ENCODE data around the gene KCNT2. TPM values are rescaled to one million over a fixed set of nuclear protein-coding genes. Genes with fewer than 3 reads are reported as not detected.

KCNT2 gene
- total and polyA plus RNA-seq, 9 of the 15 experiments (the other 6 are each of a cell fraction or from before 2014, with no cell fraction given) = 0.13 to 0.73 (median 0.28) TPM

- WGBS (ENCODE audit: insufficient coverage, low coverage, missing lambda C conversion rate) = 4% methylated on average over 1 of the region's 1 CpG
- BruUV-seq (replicated peaks) = no TSS peak
- in situ Hi-C loops (cut with MboI) (no loop called here), intact Hi-C loops (cut with micrococcal nuclease) (loop anchor here (1.0 kb wide), 4 partner anchors 161 to 412 kb away; no protein-coding TSS in a partner anchor)
- H4K20me1 ChIP-seq (replicated peaks; ENCODE audit: control insufficient read depth, insufficient read depth, low read length) = no peaks in the 10 kb centered on the region
- no peak overlapping the region for H3K4me3 ChIP-seq
- H3K4me1 ChIP-seq (replicated peaks in 1 of 2; ENCODE audit: control insufficient read depth in 2 of 2, insufficient read depth in 2 of 2, low read length in 2 of 2) = no peaks in the 10 kb centered on the region
- no peak overlapping the region for H3K9ac ChIP-seq (ENCODE audit: insufficient read depth in 1 of 2, low read depth in 2 of 2, low read length in 2 of 2)
- FAIRE-seq = no peak
- no peaks in the 10 kb centered on the region for H3K9me1 ChIP-seq (ENCODE audit: control insufficient read depth, insufficient read depth, low read length)
- H3K79me2 ChIP-seq (ENCODE audit: control insufficient read depth, insufficient read depth, low read length) = no peaks in the 10 kb centered on the region
- H3K27me3 ChIP-seq (ENCODE audit: control insufficient read depth in 2 of 2, insufficient read depth in 2 of 2, low read length in 2 of 2) = no peaks in the 10 kb centered on the region
- no peak overlapping the region for H3K27ac ChIP-seq (ENCODE audit: extremely low read depth, low read depth, low read length)
- no peak overlapping the region for H3K4me2 ChIP-seq (ENCODE audit: insufficient read depth, low read length)
- peak; percentile 72 for ATAC-seq
- CTCF ChIA-PET (ENCODE audit: low intra/inter-chr PET ratio) = interaction anchor here (1.3 to 2.2 kb wide), 2 partner anchors 161 to 411 kb away, joined by 3 to 12 read pairs; no protein-coding TSS in a partner anchor
- TF ChIP-seq RAD21 (CRISPR knock-in tag; conservative IDR thresholded peaks at IDR 0.05 in 1 of 2, IDR thresholded peaks at IDR 0.05 in 1 of 2) (peak; percentile 65 to 75), REST (IDR thresholded peaks at IDR 0.05; ENCODE audit: borderline replicate concordance) (peak; percentile 48; the same call in 1 of the 2 replicates), REST (CRISPR knock-in tag; IDR thresholded peaks at IDR 0.05; ENCODE audit: low read depth) (no peak)
- TF ChIP-seq, protein P1, sequence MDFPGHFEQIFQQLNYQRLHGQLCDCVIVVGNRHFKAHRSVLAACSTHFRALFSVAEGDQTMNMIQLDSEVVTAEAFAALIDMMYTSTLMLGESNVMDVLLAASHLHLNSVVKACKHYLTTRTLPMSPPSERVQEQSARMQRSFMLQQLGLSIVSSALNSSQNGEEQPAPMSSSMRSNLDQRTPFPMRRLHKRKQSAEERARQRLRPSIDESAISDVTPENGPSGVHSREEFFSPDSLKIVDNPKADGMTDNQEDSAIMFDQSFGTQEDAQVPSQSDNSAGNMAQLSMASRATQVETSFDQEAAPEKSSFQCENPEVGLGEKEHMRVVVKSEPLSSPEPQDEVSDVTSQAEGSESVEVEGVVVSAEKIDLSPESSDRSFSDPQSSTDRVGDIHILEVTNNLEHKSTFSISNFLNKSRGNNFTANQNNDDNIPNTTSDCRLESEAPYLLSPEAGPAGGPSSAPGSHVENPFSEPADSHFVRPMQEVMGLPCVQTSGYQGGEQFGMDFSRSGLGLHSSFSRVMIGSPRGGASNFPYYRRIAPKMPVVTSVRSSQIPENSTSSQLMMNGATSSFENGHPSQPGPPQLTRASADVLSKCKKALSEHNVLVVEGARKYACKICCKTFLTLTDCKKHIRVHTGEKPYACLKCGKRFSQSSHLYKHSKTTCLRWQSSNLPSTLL (IDR thresholded peaks at IDR 0.05) = no peak
- TF ChIP-seq, protein P2, sequence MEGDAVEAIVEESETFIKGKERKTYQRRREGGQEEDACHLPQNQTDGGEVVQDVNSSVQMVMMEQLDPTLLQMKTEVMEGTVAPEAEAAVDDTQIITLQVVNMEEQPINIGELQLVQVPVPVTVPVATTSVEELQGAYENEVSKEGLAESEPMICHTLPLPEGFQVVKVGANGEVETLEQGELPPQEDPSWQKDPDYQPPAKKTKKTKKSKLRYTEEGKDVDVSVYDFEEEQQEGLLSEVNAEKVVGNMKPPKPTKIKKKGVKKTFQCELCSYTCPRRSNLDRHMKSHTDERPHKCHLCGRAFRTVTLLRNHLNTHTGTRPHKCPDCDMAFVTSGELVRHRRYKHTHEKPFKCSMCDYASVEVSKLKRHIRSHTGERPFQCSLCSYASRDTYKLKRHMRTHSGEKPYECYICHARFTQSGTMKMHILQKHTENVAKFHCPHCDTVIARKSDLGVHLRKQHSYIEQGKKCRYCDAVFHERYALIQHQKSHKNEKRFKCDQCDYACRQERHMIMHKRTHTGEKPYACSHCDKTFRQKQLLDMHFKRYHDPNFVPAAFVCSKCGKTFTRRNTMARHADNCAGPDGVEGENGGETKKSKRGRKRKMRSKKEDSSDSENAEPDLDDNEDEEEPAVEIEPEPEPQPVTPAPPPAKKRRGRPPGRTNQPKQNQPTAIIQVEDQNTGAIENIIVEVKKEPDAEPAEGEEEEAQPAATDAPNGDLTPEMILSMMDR (IDR thresholded peaks at IDR 0.05 in 2 of 3, conservative IDR thresholded peaks at IDR 0.05 in 1 of 3; ENCODE audit: insufficient read depth in 2 of 3, low read depth in 1 of 3, low read length in 3 of 3) = peak in 1 of 3 experiments; percentile 28; a peak in 2 of 6 replicates
- peak in 1 of 4 experiments; percentile 19 for DNase-seq (ENCODE audit: extremely low read depth in 1 of 4, low spot score in 3 of 4)
- POLR2A ChIA-PET = no interaction called here
- 0 out of 2 replicates have a peak, but pooled peaks cover 2% of the 10 kb centered on the region for H3K9me3 ChIP-seq (replicated peaks; ENCODE audit: control insufficient read depth, insufficient read depth, low read depth, low read length)
- no peak overlapping the region for H2AFZ ChIP-seq (ENCODE audit: low read depth, low read length)
- no peaks in the 10 kb centered on the region for H3K36me3 ChIP-seq (ENCODE audit: control insufficient read depth, insufficient read depth, low read length)
These were observed 298.9 kb downstream of the KCNT2 start for GRCh38 chr1:196309386-196309785.
